IMR-90 (cell line): ENCODE measurements around the gene TBX3. TPM values are rescaled to one million over a fixed set of nuclear protein-coding genes. Genes with fewer than 3 reads are reported as not detected.

ENCODE experiments used
- ATAC-seq: fragments of 200-7000 bp; cut with Tn5 transposase; 2 replicates; pipeline ENCODE4 v1.9.1; 2020; ENCODE audit warnings: low read depth, mild to moderate bottlenecking, moderate library complexity
- BruUV-seq: library from RNA; stranded (reverse); fragments of 400-500 nt; replicated peaks from 2 replicates; lab custom pipeline; 2021; lab: Mats Ljungman, UMichigan
- CTCF ChIA-PET: fragments of 300-600 bp; formaldehyde crosslinking; extraction: SDS; loops from one replicate; lab custom pipeline; 2021; ENCODE audit warnings: antibody characterized with exemption; lab: Yijun Ruan, JAX
- POLR2A ChIA-PET: fragments of 300-600 bp; sonication (Branson Sonifier 250); formaldehyde crosslinking; loops from one replicate; lab custom pipeline; 2022; ENCODE audit warnings: antibody characterized with exemption; ENCODE audit not compliant: unreplicated experiment; lab: Charles Lee
- DNase-seq: peaks from one replicate; pipeline ENCODE4 v3.0.0; 2013
- H2AFZ ChIP-seq: replicated peaks from 2 replicates; pipeline ENCODE3; 2013; ENCODE audit warnings: low read length, mild to moderate bottlenecking; ENCODE audit not compliant: poor library complexity
- H2AK5ac ChIP-seq: 2 replicates; pipeline ENCODE4 v1.6.1; 2013; ENCODE audit warnings: low read depth, low read length, inconsistent platforms
- H2AK9ac ChIP-seq: replicated peaks from 2 replicates; pipeline ENCODE3; 2013; ENCODE audit warnings: mild to moderate bottlenecking, low read depth, low read length, moderate library complexity; ENCODE audit not compliant: poor library complexity
- H2BK120ac ChIP-seq: 2 replicates; pipeline ENCODE4 v1.6.1; 2013; ENCODE audit warnings: low read depth, low read length, inconsistent platforms
- H2BK15ac ChIP-seq: 3 replicates; pipeline ENCODE4 v1.6.1; 2013; ENCODE audit warnings: low read depth, low read length, inconsistent platforms
- H2BK20ac ChIP-seq: 2 replicates; pipeline ENCODE4 v1.6.1; 2013; ENCODE audit warnings: low read depth, mild to moderate bottlenecking, inconsistent platforms, low read length, moderate library complexity
- H2BK5ac ChIP-seq: 2 replicates; pipeline ENCODE4 v1.6.1; 2013; ENCODE audit warnings: mild to moderate bottlenecking, low read depth, low read length, inconsistent platforms; ENCODE audit not compliant: poor library complexity, severe bottlenecking
- H3K14ac ChIP-seq: replicated peaks from 2 replicates; pipeline ENCODE4 v1.6.1; 2013; ENCODE audit warnings: low read depth, low read length, inconsistent platforms
- H3K18ac ChIP-seq: 2 replicates; pipeline ENCODE4 v1.6.1; 2013; ENCODE audit warnings: low read depth, low read length, control low read depth
- H3K23ac ChIP-seq: 2 replicates; pipeline ENCODE4 v1.6.1; 2013; ENCODE audit warnings: low read depth, low read length, inconsistent platforms
- H3K27ac ChIP-seq: 2 replicates; pipeline ENCODE4 v1.5.1; 2013; ENCODE audit warnings: mild to moderate bottlenecking, control low read depth, low read length; ENCODE audit not compliant: insufficient read depth
- H3K27me3 ChIP-seq: 2 replicates; pipeline ENCODE4 v1.6.1; 2013; ENCODE audit warnings: low read length; ENCODE audit not compliant: control insufficient read depth, insufficient read depth
- H3K36me3 ChIP-seq: 2 replicates; pipeline ENCODE4 v1.6.1; 2013; ENCODE audit warnings: low read length, mixed read lengths; ENCODE audit not compliant: control insufficient read depth, insufficient read depth
- H3K4ac ChIP-seq: 2 replicates; pipeline ENCODE4 v1.6.1; 2013; ENCODE audit warnings: low read depth, low read length, inconsistent platforms
- H3K4me1 ChIP-seq: 2 replicates; pipeline ENCODE4 v1.6.1; 2013; ENCODE audit warnings: low read length, mixed read lengths; ENCODE audit not compliant: control insufficient read depth, insufficient read depth
- H3K4me2 ChIP-seq: 2 replicates; pipeline ENCODE4 v1.6.1; 2013; ENCODE audit warnings: low read depth, mild to moderate bottlenecking, control low read depth, low read length, moderate library complexity
- H3K4me3 ChIP-seq: 2 replicates; pipeline ENCODE4 v1.5.1; 2013; ENCODE audit warnings: low read depth, mild to moderate bottlenecking, control low read depth, low read length, moderate library complexity; ENCODE audit not compliant: insufficient read depth
- H3K56ac ChIP-seq: 2 replicates; pipeline ENCODE4 v1.6.1; 2013; ENCODE audit warnings: low read length, inconsistent platforms; ENCODE audit not compliant: insufficient read depth; ENCODE audit errors: extremely low read depth
- H3K79me1 ChIP-seq, 2 experiments: 2 replicates each; pipeline ENCODE4 v1.6.1; 2013; ENCODE audit warnings: low read length in 2 of 2, inconsistent platforms in 1 of 2, low read depth in 1 of 2
- H3K9ac ChIP-seq: 2 replicates; pipeline ENCODE4 v1.6.1; 2013; ENCODE audit warnings: low read depth, low read length, control low read depth
- H3K9me1 ChIP-seq: 2 replicates; pipeline ENCODE4 v1.6.1; 2013; ENCODE audit warnings: low read length, inconsistent platforms; ENCODE audit not compliant: insufficient read depth
- H3K9me3 ChIP-seq: 2 replicates; pipeline ENCODE4 v1.6.1; 2013; ENCODE audit warnings: low read length; ENCODE audit not compliant: control insufficient read depth, insufficient read depth
- H4K20me1 ChIP-seq: 2 replicates; pipeline ENCODE4 v1.6.1; 2013; ENCODE audit warnings: low read length, inconsistent platforms; ENCODE audit not compliant: insufficient read depth
- H4K5ac ChIP-seq: 2 replicates; pipeline ENCODE4 v1.6.1; 2013; ENCODE audit warnings: mild to moderate bottlenecking, low read depth, low read length, control low read depth
- H4K8ac ChIP-seq, 2 experiments: 2 replicates each; pipeline ENCODE4 v1.6.1; 2013; ENCODE audit warnings: low read depth in 2 of 2, low read length in 2 of 2, control low read depth in 1 of 2, inconsistent platforms in 1 of 2
- H4K91ac ChIP-seq: 2 replicates; pipeline ENCODE4 v1.6.1; 2013; ENCODE audit warnings: low read depth, low read length, inconsistent platforms; ENCODE audit not compliant: insufficient read depth
- MXI1 ChIP-seq: IDR thresholded peaks from 2 replicates; pipeline ENCODE4 v1.6.1; 2012; ENCODE audit warnings: low read depth, mild to moderate bottlenecking, low read length, moderate library complexity, borderline replicate concordance
- SMC3 ChIP-seq: fragments of 150-350 bp; IDR thresholded peaks from 2 replicates; pipeline ENCODE4 v1.6.1; 2016; ENCODE audit warnings: low read depth, mild to moderate bottlenecking, antibody characterized with exemption, low read length, moderate library complexity
- USF2 ChIP-seq: fragments of 150-350 bp; IDR thresholded peaks from 2 replicates; pipeline ENCODE4 v1.6.1; 2017; ENCODE audit warnings: mild to moderate bottlenecking, antibody characterized with exemption, low read length, low read depth
- WGBS, 2 experiments: methylation state at CpG; one replicate each; pipeline versions ENCODE4 v1.1.5 to v1.1.7; 2013; ENCODE audit warnings: missing lambda C conversion rate in 2 of 2; ENCODE audit not compliant: insufficient read length in 1 of 2; ENCODE audit errors: extremely low coverage in 2 of 2; 5-methylcytosine and 5-hydroxymethylcytosine counted together
- dilution Hi-C: fragments of 300-500 bp; cut with HindIII; formaldehyde crosslinking; loops from one replicate; pipeline ENCODE4 v1.14.3; 2018; ENCODE audit warnings: low sequenced_read_pairs; ENCODE audit not compliant: unreplicated experiment
- in situ Hi-C: fragments of 300-500 bp; cut with MboI; formaldehyde crosslinking; loops from 3 replicates; pipeline ENCODE4 v1.14.3; 2019; ENCODE audit warnings: low sequenced_read_pairs, inconsistent platforms, mixed read lengths
- intact Hi-C: fragments of 100-400 bp; cut with micrococcal nuclease; formaldehyde crosslinking; loops from 2 replicates; pipeline ENCODE4 v1.10.0; 2022
- polyA plus RNA-seq, 3 experiments: library from polyadenylated mRNA; depleted of rRNA; stranded (reverse); fragments of >200 nt; gene quantifications; 2 replicates each; pipeline ENCODE4 v1.2.3, GENCODE V29; 2012; ENCODE audit warnings: low replicate concordance in 1 of 3
- total RNA-seq: library from RNA; depleted of rRNA; stranded (reverse); fragments of >200 nt; gene quantifications from 2 replicates; pipeline ENCODE4 v1.2.3, GENCODE V29; 2012

Gene TBX3
- total and polyA plus RNA-seq, 2 of the 4 experiments (the other 2 are of a cell fraction): 15.8 to 44.9 TPM

- Histone ChIP-seq H3K4me1 (peaks cover 29% of the 10 kb centered on the region), H3K36me3 (peaks cover 12% of the 10 kb centered on the region), H3K4me2 (peak overlapping the region; percentile 88), H3K14ac (peak overlapping the region; percentile 97), H3K9me1 (no peaks in the 10 kb centered on the region; the same call in 1 of the 2 replicates), H2BK15ac (peak overlapping the region; percentile 62; the same call in 2 of the 3 replicates), H2AK5ac (peak overlapping the region; percentile 86), H3K4me3 (peak overlapping the region; percentile 48), H3K27me3 (no peaks in the 10 kb centered on the region), H3K79me1 (peaks cover 14 to 38% of the 10 kb centered on the region in 2 experiments), H3K9me3 (no peaks in the 10 kb centered on the region), H4K20me1 (peaks cover 20% of the 10 kb centered on the region), H3K18ac (peak overlapping the region; percentile 79), H2BK20ac (peak overlapping the region; percentile 47; the same call in 1 of the 2 replicates), H3K56ac (peak overlapping the region; percentile 98), H2BK120ac (peak overlapping the region; percentile 97), H3K27ac (peak overlapping the region; percentile 95), H4K8ac (peak overlapping the region; percentile 94 to 98), H2BK5ac (peak overlapping the region; percentile 93), H3K9ac (peak overlapping the region; percentile 93), H4K5ac (peak overlapping the region; percentile 26), H3K23ac (peak overlapping the region; percentile 89), H2AFZ (peak overlapping the region; percentile 83), H2AK9ac (peak overlapping the region; percentile 98), H3K4ac (peak overlapping the region; percentile 94), H4K91ac (peak overlapping the region; percentile 93)
- ATAC-seq: no peak; the same call in 1 of the 2 replicates
- TF ChIP-seq USF2: peak; percentile 82
- 0 out of 2 replicates have a peak, but pooled peaks have one; percentile 4 for TF ChIP-seq MXI1
- no peak for TF ChIP-seq SMC3
- no TSS peak for BruUV-seq
- in situ Hi-C loops (loop anchor here (5.0 kb wide), 4 partner anchors 77 to 657 kb away; no protein-coding TSS in a partner anchor), intact Hi-C loops (loop anchor here (1.0 to 5.0 kb wide), 14 partner anchors 60 to 1067 kb away; no protein-coding TSS in a partner anchor), dilution Hi-C loops (no loop called here)
- CTCF ChIA-PET: interaction anchor here (0.8 to 2.5 kb wide), 14 partner anchors 9 to 711 kb away, joined by 3 to 11 read pairs (median 4); no protein-coding TSS in a partner anchor
- POLR2A ChIA-PET: interaction anchor here (0.6 to 2.0 kb wide), 11 partner anchors 10 to 1064 kb away, joined by 3 to 16 read pairs (median 6); no protein-coding TSS in a partner anchor
- DNase-seq: no peak
- 0% methylated on average over 8 of the region's 24 CpGs; no CpG with 5 or more reads in 1 of the 2 experiments for WGBS, 2 experiments
These were observed 897 bp upstream of the TBX3 start for GRCh38 chr12:114684870-114685273.
